ENCODE data around the gene NOC4L.

Gene NOC4L

DNA sequence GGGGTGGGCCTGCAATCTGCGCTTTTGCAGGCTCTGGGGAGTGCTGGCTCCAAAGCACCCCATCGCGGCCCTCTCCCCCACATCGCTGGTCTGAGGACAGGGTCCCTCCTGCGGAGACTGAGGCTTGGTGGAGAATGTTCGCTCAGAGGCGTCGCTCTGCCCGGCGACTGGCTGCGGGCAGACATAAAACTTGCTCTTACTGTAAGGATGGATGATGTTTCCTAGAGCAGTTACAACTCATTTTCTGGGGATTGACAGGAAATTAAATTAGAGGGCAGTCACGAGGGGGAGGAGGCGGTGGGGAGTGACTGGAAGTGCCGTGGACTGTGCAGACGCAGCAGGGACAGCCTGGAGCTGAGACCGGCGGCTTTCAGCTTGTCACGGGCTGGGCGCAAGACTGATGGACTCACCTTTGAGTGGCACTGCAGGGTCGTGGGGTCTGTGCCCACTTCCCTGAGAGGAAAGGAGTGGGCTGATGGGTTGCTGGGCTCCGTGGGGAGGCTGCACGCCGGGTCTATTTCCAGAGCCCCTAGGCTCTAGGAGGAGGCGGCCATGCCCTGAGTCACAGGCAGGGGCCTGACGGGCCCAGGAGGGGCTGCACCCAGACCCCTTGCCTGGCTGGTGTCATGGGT lies 32.8 kb downstream of the NOC4L start:
- no peak for TF ChIP-seq ZFX (IDR thresholded peaks at IDR 0.05; ENCODE audit: borderline replicate concordance)
- TF ChIP-seq CTCF (IDR thresholded peaks at IDR 0.05), result no peak
- no peak overlapping the region for H3K27ac ChIP-seq

GRCh38 chr12:132178316-132178715 lies 34.1 kb downstream of the NOC4L start:
- no peak overlapping the region for H3K27ac ChIP-seq
- no peak for TF ChIP-seq ZFX (IDR thresholded peaks at IDR 0.05; ENCODE audit: borderline replicate concordance)
- TF ChIP-seq CTCF (IDR thresholded peaks at IDR 0.05), result no peak

DNA sequence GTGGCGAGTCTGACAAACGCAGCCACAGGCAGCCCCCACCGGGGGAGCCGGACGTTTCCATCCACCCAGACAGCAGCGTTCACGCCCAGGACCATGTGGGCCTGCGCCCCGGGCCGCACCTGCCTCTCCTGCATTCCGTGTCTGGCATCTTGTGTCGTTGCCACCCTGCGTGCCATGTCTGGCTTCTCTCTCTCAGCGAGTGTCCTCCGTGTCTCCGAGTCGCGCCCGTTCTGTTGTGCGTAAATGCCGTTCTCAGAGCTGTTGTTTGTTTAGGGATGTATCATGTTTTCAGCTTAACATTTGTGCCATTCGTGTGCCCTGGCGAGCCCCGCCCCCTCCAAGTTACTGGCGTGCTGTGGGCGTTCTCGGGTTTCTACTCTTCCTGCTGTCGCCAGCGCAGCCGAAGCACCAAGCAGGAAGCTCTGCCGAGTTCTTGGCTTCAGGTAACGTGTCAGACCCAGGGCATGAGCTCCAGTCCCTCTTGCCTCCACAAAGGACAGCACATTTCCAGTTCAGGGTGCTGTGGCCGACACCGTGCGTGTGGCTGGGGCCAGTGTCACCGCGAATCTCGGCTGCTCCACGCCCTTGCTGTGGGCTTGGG lies 34.6 kb downstream of the NOC4L start:
- no peak overlapping the region for H3K27ac ChIP-seq
- TF ChIP-seq ZFX (IDR thresholded peaks at IDR 0.05; ENCODE audit: borderline replicate concordance) (no peak), CTCF (IDR thresholded peaks at IDR 0.05) (no peak)

GRCh38 chr12:132179431-132180362 lies 35.4 kb downstream of the NOC4L start:
- H3K27ac ChIP-seq, result no peak overlapping the region
- TF ChIP-seq CTCF (IDR thresholded peaks at IDR 0.05) (no peak), ZFX (IDR thresholded peaks at IDR 0.05; ENCODE audit: borderline replicate concordance) (no peak)

DNA sequence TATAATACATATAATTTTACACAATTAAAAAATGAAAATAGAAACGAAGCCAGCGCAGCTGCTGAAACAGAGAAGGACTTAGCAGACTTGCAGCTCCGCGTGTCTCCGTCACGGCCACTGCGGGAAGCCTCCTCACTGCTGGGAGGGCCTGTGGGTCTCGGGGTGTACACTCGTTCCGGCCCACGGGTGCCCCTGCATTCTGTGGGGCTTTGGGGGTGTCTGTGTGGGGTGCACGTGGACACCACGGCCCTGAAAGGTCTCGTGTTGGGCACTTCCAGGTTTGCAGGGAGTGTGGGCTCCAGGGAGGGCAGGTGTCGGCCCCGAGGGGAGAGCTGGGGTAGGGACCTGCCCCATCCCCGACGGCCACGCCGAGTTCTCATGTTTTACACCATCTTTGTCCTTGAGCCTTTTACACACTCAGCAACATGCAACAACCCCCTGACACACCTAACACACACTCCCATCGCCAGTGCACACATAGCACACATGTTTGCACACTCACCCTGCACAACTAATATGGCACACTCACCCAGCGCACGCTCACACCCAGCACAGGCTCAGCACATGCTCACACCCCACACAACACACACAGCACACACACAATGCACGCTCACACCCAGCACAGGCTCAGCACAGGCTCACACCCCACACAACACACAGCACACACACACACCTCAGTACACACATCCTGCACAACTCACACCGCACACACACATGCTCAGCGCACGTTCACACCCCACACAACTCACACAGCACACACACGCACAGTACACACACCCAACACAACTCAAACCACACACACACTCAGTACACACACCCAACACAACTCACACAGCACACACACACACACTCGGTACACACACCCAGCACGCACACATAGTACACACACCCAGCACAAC lies 36.6 kb downstream of the NOC4L start:
- no peak overlapping the region for H3K27ac ChIP-seq
- TF ChIP-seq CTCF (IDR thresholded peaks at IDR 0.05) (no peak), ZFX (IDR thresholded peaks at IDR 0.05; ENCODE audit: borderline replicate concordance) (no peak)

DNA sequence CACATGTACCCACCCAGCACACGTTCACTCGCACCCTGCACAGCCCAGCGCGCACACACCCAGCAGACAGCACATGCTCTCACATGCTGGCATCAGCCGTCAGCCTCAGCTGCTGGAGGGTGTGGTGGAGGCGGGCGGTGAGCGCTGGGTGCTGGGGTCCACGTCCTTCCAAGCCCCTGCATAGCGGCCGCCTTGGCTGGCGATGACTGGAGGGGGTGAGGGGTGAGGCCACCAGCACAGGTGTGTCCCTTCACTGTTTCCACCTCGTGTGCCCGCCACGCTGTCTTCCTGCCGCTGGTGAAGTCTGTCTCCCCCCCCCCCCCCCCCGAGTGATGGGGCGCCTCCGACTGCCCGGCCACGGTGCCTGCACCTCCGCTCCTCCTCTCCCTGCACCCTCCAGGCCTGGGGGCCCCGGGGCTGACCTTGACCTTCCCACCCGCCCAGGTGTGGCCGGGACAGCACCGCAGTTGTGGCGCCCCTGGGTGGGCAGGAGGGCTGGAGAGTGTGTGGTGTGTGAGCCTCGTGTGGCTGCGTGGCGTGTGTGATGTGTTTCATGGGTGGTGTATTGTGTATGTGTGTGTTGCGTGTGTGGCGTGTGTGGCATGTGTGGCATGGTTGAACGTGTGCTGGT lies 37.4 kb downstream of the NOC4L start:
- no peak for TF ChIP-seq CTCF (IDR thresholded peaks at IDR 0.05)
- TF ChIP-seq ZFX (IDR thresholded peaks at IDR 0.05; ENCODE audit: borderline replicate concordance), result no peak
- H3K27ac ChIP-seq, result no peak overlapping the region
